EH (cell line): ENCODE measurements around the gene RASGRP1.

Experiments
- DNase-seq: peaks from one replicate; pipeline ENCODE4 v3.0.0-alpha.2; 2015; ENCODE audit warnings: low read depth

The RASGRP1 gene

DNA sequence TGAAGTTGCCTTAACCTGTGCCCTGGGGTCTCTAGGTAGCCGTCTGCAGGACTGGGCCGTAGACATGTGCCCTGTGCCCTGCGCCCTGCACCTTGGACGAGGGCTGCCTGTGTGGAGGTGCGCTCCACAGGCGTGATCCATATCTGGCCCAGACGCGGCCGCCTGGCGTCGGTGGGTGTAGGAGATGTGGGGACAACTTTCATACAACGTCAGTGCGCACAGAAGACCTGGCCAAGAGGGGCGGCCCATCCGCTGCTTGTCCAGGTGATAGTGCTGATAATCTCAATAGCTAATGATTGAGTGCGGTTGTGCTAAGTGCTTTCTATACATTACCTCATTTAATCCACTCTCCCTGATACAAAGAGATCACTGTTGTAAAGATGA lies 665 bp upstream of the RASGRP1 start:
- DNase-seq = no peak

DNA sequence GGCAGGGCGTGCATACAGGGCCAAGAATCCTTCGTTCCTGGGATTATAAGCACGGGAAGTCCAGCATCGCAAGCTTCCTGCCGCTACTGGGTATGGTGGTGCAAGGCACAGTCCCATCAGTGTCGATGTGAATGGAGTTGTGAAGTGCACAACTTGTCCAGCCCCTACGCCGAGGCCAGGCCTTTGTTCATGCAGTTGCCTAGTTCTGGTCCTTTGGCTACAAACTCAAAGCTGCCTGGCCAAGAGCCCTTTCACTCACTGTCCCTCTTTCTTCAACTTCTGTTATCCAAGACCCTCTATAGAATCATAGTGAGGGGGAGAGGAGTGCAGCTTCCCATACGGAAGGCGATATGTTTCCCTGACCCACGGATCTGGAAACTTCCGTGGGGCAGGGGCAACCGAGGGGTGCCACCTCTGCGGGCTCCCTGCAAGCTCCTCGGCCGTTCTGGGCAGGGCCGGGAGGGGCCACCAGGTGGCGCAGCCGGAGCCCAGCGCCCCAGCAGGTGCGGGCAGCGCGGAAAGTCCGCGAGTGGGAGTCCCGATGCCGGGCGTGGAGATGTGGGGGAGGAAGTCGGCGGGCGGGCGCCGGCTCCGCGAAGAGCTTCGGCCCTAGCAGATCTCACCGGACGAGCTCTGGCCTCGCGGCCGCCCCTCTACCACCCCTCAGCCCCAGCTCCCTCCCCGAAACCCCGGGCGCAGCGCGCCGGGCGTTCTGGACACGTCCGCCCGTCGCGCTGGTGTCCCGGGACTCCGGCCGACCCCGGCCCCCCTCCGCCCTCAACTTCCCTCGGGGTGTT lies 693 bp downstream of the RASGRP1 start:
- peak; percentile 58 for DNase-seq

DNA sequence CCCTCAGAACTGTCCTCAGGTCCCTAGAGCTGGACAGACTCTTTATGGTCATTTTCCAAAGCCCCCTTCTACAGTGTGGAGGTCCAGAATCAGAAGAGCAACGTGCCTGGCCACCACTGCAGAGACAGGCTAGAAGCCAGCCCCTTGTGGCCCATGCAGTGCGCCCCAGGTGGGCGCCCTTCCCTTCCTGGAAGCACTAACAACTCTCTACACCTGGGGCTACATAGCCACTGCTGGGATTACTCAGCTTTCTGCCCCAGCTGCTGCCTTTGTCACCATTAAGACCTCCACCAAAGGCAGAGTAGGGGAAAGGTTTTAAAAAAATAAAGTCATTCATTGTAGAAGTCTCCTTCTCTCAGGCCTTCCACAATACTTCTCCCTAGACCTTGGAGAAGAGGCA lies 2.3 kb downstream of the RASGRP1 start:
- DNase-seq = no peak

DNA sequence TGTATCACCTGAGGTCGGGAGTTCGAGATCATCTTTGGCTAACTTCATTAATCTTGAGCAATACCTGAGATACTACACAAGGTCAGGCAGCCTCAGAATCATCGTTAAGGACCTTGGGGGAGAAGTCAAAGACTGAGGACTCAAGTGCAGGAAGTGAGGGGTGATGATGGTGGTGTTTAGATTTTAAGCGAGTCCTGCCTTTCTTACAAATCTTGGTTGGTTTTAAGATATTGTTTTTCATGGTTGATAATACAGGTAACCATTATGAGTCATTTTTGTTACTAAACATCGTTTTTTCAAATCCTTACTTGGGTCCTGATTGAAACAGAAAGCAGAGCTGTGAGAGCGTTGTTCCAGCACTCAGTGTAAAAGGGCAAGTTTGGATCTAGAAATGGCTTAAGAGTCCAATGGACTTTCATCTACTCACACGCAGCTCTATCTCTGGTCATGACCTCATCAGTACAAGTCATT lies 4.1 kb downstream of the RASGRP1 start:
- DNase-seq = no peak

- DNase-seq = no peak
Observed at GRCh38 chr15:38559636-38560307, 4.8 kb downstream of the RASGRP1 start.

DNA sequence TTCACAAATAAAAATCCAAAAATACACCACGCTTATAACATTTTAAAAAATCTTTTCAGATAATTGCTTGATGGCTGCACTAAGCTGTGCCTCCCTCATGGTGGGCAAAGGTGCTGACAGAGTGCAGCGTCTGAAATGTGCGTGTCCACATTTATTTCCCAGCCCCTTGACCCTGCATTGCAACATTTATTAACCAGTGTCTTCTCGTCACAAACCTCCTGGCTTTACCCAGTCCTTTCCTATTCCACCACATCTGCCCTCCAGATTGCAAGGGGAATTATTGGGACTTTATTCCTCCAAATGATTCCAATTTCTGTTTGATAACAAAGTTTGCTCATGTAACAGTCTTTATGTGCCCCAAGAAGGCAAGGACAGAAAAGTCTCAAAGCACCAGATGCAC lies 5.5 kb downstream of the RASGRP1 start:
- no peak for DNase-seq

DNA sequence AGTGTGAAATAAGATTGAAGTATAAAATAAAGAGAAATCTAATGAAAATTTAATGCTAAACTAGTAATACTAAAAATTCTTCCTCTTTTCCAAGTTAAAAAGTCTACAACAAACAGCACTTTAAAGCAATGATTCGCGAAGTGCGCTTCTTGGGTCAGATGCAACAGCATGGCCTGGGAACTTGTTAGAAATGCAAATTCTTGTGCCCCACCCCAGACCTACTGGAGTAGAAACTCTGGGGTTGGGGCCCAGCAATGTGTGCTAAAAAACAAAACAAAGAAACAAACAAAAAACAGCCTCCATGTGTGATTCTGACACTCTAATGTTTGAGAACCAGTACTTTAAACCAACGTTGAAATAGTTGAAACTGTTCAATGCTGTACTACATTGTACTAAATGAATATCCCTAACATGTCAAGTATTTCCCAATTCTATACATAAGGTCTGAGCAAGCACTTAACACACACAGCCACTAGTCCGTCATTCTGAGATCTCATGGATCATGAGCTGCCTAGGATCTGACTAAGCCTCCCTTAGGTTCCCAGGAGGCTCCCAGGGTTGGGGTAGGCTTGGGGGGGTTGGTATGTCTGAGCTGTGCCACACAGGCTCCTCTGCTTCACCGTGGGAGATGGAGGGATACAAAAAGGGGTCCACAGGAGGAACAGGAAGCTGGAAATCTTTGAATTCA lies 6.1 kb downstream of the RASGRP1 start:
- DNase-seq = peak; percentile 66

DNA sequence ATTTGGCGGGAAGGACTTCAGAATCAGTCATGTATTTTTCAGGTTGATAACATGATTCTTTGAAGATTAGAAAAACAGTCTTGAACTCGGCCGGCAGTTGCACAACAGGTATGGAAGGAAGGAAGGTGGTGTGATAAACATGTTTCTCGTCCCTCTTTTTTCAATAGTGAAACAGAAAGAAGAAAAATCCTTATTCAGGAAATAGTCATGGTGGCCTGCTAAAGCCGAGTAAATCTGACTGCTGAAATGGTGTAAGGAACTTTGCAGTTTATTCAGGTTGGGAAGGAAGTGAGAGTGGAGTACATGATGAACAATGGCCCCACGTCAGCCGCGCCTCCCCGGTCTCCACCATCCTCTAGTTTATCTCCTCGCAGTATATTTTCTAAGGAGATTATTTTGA lies 6.7 kb downstream of the RASGRP1 start:
- no peak for DNase-seq

DNA sequence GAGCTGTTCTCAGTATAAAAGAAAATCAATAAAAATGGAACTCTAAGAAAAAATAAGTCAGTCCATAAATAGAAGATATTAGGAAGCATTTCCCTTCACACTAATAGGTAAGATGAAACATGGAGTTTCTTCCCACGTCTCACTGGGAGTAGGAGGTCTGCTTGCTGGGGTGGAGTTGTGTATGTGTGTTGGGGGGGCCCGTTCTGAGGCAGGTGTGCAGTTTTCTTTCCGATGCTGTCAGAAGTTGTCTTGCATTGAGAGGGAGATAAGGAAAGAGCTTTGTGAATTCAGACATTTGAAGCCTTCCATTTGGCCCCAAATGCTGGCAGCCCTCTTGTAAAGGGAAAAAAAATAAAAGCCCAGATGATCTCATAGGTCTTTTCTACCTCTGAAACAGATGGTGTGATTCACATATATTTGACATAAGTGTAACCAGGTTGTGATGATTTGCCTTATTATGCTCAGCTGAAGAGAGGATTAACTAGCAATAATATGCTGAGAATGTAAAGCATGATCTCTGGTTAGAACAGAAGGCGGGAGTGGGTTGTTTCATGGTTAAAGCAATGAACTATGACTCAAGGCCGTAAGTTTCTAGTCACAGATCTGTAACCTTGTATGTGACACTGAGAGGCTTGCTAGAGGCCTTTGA lies 8.8 kb downstream of the RASGRP1 start:
- peak; percentile 93 for DNase-seq

DNA sequence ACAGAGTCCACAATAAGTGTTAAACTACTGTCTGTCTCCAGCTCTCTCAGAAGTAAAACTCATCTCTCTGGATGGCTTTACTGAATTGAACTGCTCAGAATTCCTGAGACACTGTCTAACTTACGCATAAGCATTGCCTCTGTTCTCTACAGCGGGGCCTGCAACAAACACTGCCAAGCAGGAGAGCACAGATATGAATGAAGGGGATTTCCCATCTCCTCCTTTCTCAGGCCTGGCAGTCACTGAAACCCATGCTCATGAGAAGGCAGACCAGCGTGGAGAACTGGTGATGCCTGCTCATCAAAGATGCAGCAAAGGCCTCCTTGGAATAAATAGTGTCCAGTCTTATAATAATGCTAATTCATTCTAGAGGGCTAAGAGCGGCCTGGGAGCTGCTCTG lies 10.3 kb downstream of the RASGRP1 start:
- DNase-seq = peak; percentile 44

- DNase-seq = no peak
Observed at GRCh38 chr15:38553071-38553470, 11.5 kb downstream of the RASGRP1 start.

DNA sequence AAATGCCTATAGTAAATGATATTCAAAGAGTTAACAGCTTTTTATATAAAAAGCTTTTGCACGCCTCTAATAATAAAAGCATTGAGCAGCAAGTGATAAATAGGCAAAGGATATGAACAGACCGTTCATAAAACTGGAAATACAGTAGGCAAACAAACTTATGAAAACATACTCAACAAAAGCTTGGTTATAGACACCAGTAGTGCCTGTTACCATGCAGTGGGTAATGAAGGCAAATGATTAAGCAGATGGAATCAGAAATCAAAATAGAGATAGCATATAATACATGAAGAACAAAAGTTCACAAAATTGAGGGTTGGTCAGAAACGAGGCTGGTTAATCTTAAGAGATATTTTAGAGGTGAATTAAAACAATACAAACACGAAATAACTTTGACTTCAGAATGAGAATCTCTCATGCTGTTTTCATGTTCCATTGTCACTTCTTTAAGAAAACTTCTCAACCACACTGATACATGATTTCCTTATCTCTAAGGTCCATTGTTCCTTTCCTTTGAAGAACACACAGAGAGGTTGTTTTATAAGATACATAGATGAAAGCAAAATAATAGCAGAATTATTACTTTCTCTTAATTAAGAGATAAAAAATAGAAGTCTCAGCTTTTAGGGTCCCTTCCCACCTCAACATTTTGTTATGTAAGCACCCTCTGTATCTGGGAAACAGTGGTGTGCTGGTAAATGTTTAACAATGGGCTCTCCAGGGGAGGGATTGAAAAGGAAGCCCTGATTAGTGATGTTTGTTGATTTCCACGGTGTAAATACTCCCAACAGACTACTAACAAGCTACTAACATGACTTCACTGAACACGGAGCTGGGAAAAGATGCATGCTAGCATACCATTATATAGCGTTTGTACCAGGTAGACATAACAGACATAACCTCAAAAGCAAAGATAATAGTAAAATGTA lies 12.6 kb downstream of the RASGRP1 start:
- no peak for DNase-seq

GRCh38 chr15:38549222-38549621 lies 15.4 kb downstream of the RASGRP1 start:
- DNase-seq = peak; percentile 87

GRCh38 chr15:38547255-38547997 lies 17.2 kb downstream of the RASGRP1 start:
- peak; percentile 86 for DNase-seq

- DNase-seq = peak; percentile 48
Observed at GRCh38 chr15:38545179-38545578, 19.4 kb downstream of the RASGRP1 start.

DNA sequence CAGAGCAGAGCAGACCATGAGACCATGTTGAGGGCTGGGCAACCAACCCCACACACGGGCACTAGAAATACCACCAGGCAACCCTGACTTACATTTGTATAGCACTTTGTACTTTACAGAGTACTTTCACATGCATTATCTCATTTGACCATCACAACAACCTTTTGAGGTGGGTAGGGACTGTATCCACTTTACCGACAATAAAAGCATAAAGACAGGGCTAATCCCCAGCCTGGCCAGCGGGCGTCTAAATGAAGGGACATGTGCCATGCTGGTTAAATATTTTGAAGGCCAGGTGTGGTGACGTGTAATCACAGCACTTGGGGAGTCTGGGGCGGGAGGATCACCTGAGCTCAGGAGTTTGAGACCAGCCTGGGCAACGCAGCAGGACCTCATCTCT lies 23.6 kb downstream of the RASGRP1 start:
- DNase-seq = no peak

GRCh38 chr15:38540510-38540909 lies 24.1 kb downstream of the RASGRP1 start:
- DNase-seq = peak; percentile 63

- no peak for DNase-seq
Observed at GRCh38 chr15:38539008-38539343, 25.6 kb downstream of the RASGRP1 start.

- no peak for DNase-seq
Observed at GRCh38 chr15:38538328-38539007, 26.1 kb downstream of the RASGRP1 start.

GRCh38 chr15:38536201-38536676 lies 28.4 kb downstream of the RASGRP1 start:
- DNase-seq = peak; percentile 100
